ENCODE data around the gene LGALS3BP. TPM values are rescaled to one million over a fixed set of nuclear protein-coding genes. Genes with fewer than 3 reads are reported as not detected.

Gene LGALS3BP
- total and polyA plus RNA-seq, 2 of the 13 experiments (the other 11 are each of a cell fraction or from before 2014, with no cell fraction given): 137 to 332 TPM

- TF ChIP-seq MNT (IDR thresholded peaks at IDR 0.05) (no peak), ZBTB25 (CRISPR knock-in tag; IDR thresholded peaks at IDR 0.05) (no peak), MXD4 (CRISPR knock-in tag; IDR thresholded peaks at IDR 0.05) (no peak)
Observed at GRCh38 chr17:78996781-78997201, 17.1 kb upstream of the LGALS3BP start (continued).

- BruUV-seq (replicated peaks): no TSS peak
- WGBS (ENCODE audit: low lambda C conversion rate): 90% methylated on average over 17 of the region's 18 CpGs
- in situ Hi-C loops (cut with HindIII; ENCODE audit: extremely low pct_ligation_motif_present, low pct_unique_long_range_greater_than_20kb) (no loop called here), intact Hi-C loops (cut with micrococcal nuclease; ENCODE audit: unreplicated experiment) (no loop called here)
- Histone ChIP-seq H2AFZ (ENCODE audit: low read length) (no peak overlapping the region), H3K27me3 (ENCODE audit: control insufficient read depth in 1 of 2, insufficient read depth in 2 of 2, low read length in 2 of 2) (no peaks in the 10 kb centered on the region), H3K4me2 (ENCODE audit: low read depth, low read length) (no peak overlapping the region), H3K9ac (ENCODE audit: insufficient read depth, low read depth, low read length) (no peak overlapping the region), H3K4me3 (replicated peaks in 1 of 3; ENCODE audit: insufficient read depth in 1 of 3, low read depth in 2 of 3, low read length in 3 of 3) (no peak overlapping the region), H3K79me2 (ENCODE audit: insufficient read depth, low read length) (peaks cover 8% of the 10 kb centered on the region), H3K36me3 (replicated peaks in 1 of 2; ENCODE audit: control insufficient read depth in 1 of 2, insufficient read depth in 2 of 2, low read length in 2 of 2) (peaks cover 34 to 71% of the 10 kb centered on the region in 2 experiments), H3K4me1 (ENCODE audit: insufficient read depth, low read length) (no peaks in the 10 kb centered on the region), H4K20me1 (ENCODE audit: insufficient read depth, low read length) (no peaks in the 10 kb centered on the region; the same call in 1 of the 2 replicates), H3K27ac (ENCODE audit: extremely low read length, insufficient read depth, low read length) (no peak overlapping the region), H3K9me3 (ENCODE audit: low read length) (no peaks in the 10 kb centered on the region)
- DNase-seq (ENCODE audit: low spot score) (no peak), FAIRE-seq (no peak), ATAC-seq (no peak)
- ChIA-PET POLR2A (interaction anchor here (1.1 to 1.6 kb wide), 4 partner anchors 14 to 31 kb away, joined by 3 to 7 read pairs (median 4); partner anchors contain the start of genes CANT1 and LGALS3BP), CTCF (ENCODE audit: low intra/inter-chr PET ratio, low total read pairs) (no interaction called here)
- TF ChIP-seq ZNF205 (CRISPR knock-in tag; IDR thresholded peaks at IDR 0.05) (no peak), RFX1 (IDR thresholded peaks at IDR 0.05) (no peak), RBM22 (optimal IDR thresholded peaks at IDR 0.05; ENCODE audit: low read length) (peak; percentile 37), LCORL (IDR thresholded peaks at IDR 0.05) (no peak), LCORL (CRISPR knock-in tag; IDR thresholded peaks at IDR 0.05) (no peak), RBM39 (IDR thresholded peaks at IDR 0.05; ENCODE audit: low read depth, low read length, poor library complexity, severe bottlenecking) (no peak), REL (CRISPR knock-in tag; conservative IDR thresholded peaks at IDR 0.05) (no peak), PCBP1 (IDR thresholded peaks at IDR 0.05; ENCODE audit: borderline replicate concordance, low read depth, low read length) (no peak), ZBTB10 (CRISPR knock-in tag; IDR thresholded peaks at IDR 0.05; ENCODE audit: borderline replicate concordance) (no peak)
Observed at GRCh38 chr17:78995761-78996451, 16.2 kb upstream of the LGALS3BP start.

Data from HepG2 (cell line).